Measurements from ENCODE around the gene NCAPD2.

NCAPD2 gene

GRCh38 chr12:6520186-6520585 is 26.3 kb downstream of the NCAPD2 start:
- Histone ChIP-seq H3K27ac (no peak overlapping the region), H3K4me3 (no peak overlapping the region)
- no peak for TF ChIP-seq CTCF (IDR thresholded peaks at IDR 0.05)
- DNase-seq (ENCODE audit: low spot score) = no peak

GRCh38 chr12:6522193-6522592 is 28.3 kb downstream of the NCAPD2 start:
- no peak for TF ChIP-seq CTCF (IDR thresholded peaks at IDR 0.05)
- no peak for DNase-seq (ENCODE audit: low spot score)
- no peak overlapping the region for H3K27ac ChIP-seq
- H3K4me3 ChIP-seq = no peak overlapping the region

GRCh38 chr12:6523708-6524107 is 29.8 kb downstream of the NCAPD2 start:
- Histone ChIP-seq H3K4me3 (no peak overlapping the region), H3K27ac (no peak overlapping the region)
- no peak for TF ChIP-seq CTCF (IDR thresholded peaks at IDR 0.05)
- no peak for DNase-seq (ENCODE audit: low spot score)

- DNase-seq (ENCODE audit: low spot score) = no peak
- no peak for TF ChIP-seq CTCF (IDR thresholded peaks at IDR 0.05)
Measured at GRCh38 chr12:6524648-6525047, 30.7 kb downstream of the NCAPD2 start.

GRCh38 chr12:6526201-6526600 is 32.3 kb downstream of the NCAPD2 start:
- TF ChIP-seq CTCF (IDR thresholded peaks at IDR 0.05) = no peak
- Histone ChIP-seq H3K27ac (no peak overlapping the region), H3K4me3 (no peak overlapping the region)
- DNase-seq (ENCODE audit: low spot score) = no peak

More at GRCh38 chr12:6524648-6525047, 30.7 kb downstream of the NCAPD2 start:
- Histone ChIP-seq H3K27ac (no peak overlapping the region), H3K4me3 (no peak overlapping the region)

- DNase-seq (ENCODE audit: low spot score) = no peak
- Histone ChIP-seq H3K4me3 (no peak overlapping the region), H3K27ac (no peak overlapping the region)
- TF ChIP-seq CTCF (IDR thresholded peaks at IDR 0.05) = no peak
Measured at GRCh38 chr12:6526766-6527525, 33.0 kb downstream of the NCAPD2 start.

- DNase-seq (ENCODE audit: low spot score) = no peak
- no peak for TF ChIP-seq CTCF (IDR thresholded peaks at IDR 0.05)
- H3K27ac ChIP-seq = no peak overlapping the region
- no peak overlapping the region for H3K4me3 ChIP-seq
Measured at GRCh38 chr12:6527711-6528110, 33.8 kb downstream of the NCAPD2 start.
